ENCODE data around the gene GUCY1A2. TPM values are rescaled to one million over a fixed set of nuclear protein-coding genes. Genes with fewer than 3 reads are reported as not detected.
A peak's percentile ranks its signal among the peaks of the same experiment; 100 is the strongest.
"Not testable (repeated sequence)": the region's sequence is repeated elsewhere in the genome, so short reads cannot be mapped to it uniquely, and the experiment has no call there.

GUCY1A2 gene, protein sequence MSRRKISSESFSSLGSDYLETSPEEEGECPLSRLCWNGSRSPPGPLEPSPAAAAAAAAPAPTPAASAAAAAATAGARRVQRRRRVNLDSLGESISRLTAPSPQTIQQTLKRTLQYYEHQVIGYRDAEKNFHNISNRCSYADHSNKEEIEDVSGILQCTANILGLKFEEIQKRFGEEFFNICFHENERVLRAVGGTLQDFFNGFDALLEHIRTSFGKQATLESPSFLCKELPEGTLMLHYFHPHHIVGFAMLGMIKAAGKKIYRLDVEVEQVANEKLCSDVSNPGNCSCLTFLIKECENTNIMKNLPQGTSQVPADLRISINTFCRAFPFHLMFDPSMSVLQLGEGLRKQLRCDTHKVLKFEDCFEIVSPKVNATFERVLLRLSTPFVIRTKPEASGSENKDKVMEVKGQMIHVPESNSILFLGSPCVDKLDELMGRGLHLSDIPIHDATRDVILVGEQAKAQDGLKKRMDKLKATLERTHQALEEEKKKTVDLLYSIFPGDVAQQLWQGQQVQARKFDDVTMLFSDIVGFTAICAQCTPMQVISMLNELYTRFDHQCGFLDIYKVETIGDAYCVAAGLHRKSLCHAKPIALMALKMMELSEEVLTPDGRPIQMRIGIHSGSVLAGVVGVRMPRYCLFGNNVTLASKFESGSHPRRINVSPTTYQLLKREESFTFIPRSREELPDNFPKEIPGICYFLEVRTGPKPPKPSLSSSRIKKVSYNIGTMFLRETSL
- 10.6 TPM for total RNA-seq
- long read RNA-seq = 0 reads

DNA sequence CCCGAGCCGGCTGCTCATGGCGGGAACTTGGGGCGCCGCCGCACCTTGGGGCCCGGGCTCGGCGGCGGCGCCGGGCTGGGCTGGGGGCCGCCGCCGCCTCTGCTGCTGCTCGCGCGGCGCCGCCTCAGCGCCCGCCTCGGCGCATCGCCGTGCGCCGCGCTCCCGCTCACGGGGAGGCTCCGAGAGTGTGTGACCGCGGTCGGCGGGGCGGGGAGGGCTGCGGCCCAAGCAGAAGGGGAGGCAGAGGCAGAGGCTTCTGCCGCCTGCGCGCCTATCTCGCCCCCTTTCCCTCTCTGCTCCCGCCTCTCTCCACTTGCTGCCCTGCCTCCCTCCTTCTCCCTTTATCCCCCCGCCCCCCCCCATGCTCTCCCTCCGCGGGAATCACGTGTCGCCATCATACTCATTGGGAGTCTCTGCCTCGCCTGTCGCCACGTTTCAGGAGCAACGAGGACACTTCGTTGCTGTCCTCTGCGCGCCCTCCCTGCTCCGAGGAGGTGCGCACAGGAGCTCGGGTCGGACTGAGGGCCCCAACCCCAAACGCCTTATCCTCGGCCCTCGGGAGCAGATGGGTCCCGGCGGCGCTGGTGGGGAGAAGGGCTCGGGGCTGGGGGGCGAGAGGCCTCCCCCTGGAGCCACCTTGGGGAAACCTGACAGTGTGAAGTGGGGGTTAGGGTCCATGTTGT lies at the start of gene GUCY1A2:
Gene GUCY1A2 (minus strand): TSS at position 258 of the 683 bp plus-strand sequence. CDS start 421 bp downstream, outside the sequence.
- intact Hi-C loops (cut with DNase I) = no loop called here

GRCh38 chr11:107054391-107054790 lies 36.1 kb upstream of the GUCY1A2 start:
- ATAC-seq (ENCODE audit: poor library complexity) (no peak), DNase-seq (no peak)
- intact Hi-C loops (cut with DNase I) = no loop called here

More for the DNA sequence above, at the start of gene GUCY1A2:
- DNase-seq (peak; percentile 45), ATAC-seq (ENCODE audit: poor library complexity) (peak; percentile 58)

DNA sequence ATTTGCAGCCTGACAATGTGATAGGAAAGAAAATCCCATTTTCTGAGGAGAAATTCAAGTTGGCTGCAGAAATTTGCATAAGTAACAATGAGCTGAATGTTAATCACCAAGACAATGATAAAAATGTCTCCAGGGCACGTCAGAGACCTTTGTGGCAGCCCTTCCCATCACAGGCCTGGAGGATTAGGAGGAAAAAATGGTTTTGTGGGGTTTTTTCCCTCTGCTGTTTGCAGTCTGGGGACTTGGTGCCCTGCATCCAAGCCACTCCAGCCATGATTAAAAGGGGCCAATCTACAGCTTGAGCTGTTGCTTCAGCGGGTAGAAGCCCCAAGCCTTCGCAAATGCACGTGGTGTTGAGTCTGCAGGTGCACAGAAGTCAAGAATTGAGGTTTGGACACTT lies 33.1 kb upstream of the GUCY1A2 start:
- ATAC-seq (ENCODE audit: poor library complexity); DNase-seq; intact Hi-C loops (cut with DNase I): not testable (repeated sequence)

- DNase-seq; ATAC-seq (ENCODE audit: poor library complexity); intact Hi-C loops (cut with DNase I): not testable (repeated sequence)
Measured at GRCh38 chr11:107050899-107051298, 32.6 kb upstream of the GUCY1A2 start.

GRCh38 chr11:107050121-107050520 lies 31.8 kb upstream of the GUCY1A2 start:
- ATAC-seq (ENCODE audit: poor library complexity) (no peak), DNase-seq (no peak)
- intact Hi-C loops (cut with DNase I) = no loop called here

DNA sequence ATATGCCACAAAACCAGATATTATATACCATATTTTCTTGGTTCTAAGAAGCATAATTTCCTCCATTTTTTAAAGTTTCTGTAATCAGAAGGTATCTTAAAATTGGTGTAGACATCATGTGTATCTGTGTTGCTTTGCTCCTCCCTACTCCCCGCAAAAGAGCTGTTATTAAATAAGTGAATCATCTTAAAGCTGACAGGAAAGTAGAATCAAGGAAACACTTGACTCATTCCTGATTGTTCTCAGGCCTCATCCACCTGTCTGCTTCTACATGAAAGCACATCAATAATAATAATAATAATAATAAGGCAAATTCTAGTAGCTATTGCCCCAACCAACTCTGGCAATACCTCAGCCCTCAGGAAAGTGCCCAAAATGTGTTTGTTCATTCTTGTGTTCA lies 26.2 kb upstream of the GUCY1A2 start:
- no peak for ATAC-seq (ENCODE audit: poor library complexity)
- intact Hi-C loops (cut with DNase I) = no loop called here
- no peak for DNase-seq

DNA sequence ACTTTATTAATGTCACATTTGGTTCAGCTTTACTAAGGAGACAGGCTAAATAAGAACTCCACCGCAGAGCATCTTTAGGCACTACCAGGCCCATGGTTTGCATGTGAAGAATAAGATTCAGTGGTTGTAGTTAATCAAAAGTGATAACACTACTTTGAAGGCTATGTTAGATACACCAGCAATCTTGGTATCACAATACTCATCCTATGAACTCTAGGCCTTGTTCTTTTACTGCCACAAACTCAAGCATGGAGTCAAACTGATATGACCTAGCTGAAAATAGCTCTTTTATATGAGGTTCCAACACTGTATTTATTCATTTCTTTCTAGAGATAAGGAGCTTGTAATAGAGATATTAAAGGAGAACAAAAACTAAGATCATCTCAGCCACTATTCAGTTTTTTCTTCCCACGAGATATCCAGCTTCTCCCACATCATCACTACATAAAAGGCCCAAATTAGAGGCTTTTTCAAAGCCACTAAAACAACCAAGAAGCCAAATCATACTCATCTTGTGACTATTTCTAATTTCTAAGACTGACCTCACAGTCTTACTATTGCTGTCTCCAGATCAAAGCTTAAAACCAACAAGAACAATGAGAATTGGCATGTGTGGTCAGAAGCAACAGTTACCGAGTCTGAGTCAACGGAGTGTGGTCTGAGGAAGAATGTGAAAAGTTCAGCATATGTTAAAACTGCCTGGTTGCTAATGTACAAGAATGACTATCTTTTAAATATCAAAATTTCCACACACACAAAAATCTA lies 25.1 kb upstream of the GUCY1A2 start:
- intact Hi-C loops (cut with DNase I) = no loop called here
- ATAC-seq (ENCODE audit: poor library complexity) (no peak), DNase-seq (no peak)

GRCh38 chr11:107042748-107043147 lies 24.5 kb upstream of the GUCY1A2 start:
- intact Hi-C loops (cut with DNase I) = no loop called here
- ATAC-seq (ENCODE audit: poor library complexity) (no peak), DNase-seq (no peak)

DNA sequence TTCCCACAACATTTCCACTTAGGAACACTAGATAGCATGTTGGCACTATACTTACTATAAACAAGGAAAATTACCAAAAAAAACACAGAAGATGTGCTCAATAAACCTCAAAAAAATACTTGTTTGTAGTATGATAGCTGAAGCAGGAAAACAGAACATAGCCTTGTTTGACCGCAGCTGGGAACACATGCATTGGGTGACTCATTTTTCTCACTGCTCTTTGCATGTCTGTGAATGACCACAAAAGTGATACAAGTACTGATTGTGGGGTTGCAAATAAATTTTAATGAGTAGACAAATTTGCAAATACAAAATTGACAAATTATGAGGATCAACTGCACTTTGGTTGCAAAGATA lies 22.8 kb upstream of the GUCY1A2 start:
- ATAC-seq (ENCODE audit: poor library complexity) (no peak), DNase-seq (no peak)
- intact Hi-C loops (cut with DNase I) = no loop called here

DNA sequence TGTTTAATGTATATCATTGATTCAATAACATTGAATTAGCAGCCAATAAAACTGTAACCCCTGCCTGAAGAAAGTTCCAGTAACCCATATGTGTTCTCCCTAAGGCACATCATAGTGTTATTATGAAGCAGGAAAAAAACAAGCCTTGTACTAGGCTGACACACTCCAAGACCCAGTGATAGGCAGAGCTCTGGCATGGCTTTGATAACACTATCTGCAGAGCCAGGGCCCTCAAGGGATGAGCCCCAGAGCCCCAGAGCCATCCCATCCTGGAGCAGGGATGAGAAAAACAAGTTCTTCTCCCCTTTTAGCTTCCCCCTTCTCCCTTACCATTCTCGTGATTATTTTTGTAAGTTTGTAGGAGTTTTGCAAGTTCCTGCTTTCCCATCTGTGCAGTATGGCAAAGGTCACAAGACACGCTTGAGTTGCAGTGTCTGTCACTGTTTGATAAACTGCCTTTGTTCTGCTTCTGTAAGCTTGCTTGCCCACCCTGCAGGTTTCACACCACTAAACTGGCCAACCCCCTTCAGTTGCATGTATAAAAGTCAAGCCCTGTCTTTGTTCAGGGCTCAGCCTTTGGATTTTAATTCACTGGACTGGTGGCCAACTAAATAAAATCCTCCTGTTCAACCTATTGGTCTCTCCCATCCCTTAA lies 22.3 kb upstream of the GUCY1A2 start:
- intact Hi-C loops (cut with DNase I) = no loop called here
- ATAC-seq (ENCODE audit: poor library complexity) (no peak), DNase-seq (no peak)

DNA sequence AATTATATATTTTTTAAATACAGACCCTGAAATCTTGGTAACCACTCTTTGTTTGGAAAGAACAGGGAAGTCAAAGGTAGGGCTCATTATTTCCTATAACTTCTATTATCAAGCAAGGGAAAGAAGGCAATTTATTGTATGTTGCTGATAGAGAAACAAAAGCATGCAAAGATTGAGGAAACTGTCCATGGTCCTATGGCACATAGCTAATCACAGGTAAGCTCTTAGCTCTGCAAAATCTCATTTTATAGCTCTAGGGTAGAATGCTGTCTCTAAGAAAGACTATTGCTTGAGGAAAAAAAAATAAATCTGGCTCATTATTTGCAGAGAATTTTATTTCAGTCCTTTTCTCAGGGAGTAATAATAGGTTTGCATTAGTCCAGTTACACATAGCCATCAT lies 7.4 kb upstream of the GUCY1A2 start:
- no peak for ATAC-seq (ENCODE audit: poor library complexity)
- intact Hi-C loops (cut with DNase I) = no loop called here
- DNase-seq = no peak

DNA sequence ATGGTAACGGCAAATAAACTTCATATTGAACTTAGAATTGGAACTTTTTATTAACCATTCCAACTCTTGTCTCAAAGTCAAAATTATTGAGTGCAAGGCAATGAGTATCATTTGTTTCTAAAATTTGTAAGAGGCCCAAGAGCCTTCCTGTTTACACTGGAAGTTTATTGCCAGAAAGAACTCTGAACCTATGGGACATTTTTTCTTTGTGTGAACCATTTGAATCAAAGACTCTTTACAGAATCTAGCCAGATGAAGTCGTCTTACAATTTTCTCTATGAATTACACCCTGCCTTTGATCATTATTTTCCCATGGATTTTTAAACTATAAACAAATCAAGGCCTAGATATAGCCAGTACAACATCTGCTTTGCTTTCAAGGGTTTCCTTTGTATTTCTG lies 2.3 kb upstream of the GUCY1A2 start:
- ATAC-seq (ENCODE audit: poor library complexity) = no peak
- DNase-seq = no peak
- intact Hi-C loops (cut with DNase I) = no loop called here

DNA sequence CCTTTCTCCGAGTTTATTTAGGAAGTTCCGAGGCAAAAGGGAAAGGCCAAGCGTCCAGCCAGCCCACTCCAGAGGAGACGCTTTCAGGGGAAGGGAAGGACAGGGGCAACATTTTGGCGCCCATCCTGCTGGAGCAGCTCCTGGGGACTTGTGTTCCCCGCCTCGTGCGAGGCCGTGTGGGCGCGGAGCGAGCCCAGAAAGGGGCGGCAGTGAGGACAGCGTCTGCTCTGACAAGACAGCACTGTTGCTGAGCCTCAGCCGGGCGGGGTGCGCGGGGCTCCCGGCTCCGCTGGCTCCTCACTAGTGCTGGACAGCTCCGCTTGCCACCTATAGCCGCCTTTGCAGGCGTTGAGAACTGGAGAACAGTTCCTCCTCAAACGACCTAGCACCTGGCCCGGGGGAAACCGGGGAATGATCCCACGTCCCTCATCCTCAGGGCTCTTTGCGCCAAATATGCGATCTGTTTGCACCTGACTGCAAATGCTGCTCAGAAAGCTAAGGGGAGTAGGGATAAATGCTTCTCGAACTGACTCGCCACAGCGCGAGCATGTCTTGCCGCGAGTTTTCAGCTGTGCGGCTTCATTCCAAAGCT lies 722 bp upstream of the GUCY1A2 start:
- intact Hi-C loops (cut with DNase I) = no loop called here
- ATAC-seq (ENCODE audit: poor library complexity) = peak; percentile 92
- DNase-seq = peak; percentile 71

DNA sequence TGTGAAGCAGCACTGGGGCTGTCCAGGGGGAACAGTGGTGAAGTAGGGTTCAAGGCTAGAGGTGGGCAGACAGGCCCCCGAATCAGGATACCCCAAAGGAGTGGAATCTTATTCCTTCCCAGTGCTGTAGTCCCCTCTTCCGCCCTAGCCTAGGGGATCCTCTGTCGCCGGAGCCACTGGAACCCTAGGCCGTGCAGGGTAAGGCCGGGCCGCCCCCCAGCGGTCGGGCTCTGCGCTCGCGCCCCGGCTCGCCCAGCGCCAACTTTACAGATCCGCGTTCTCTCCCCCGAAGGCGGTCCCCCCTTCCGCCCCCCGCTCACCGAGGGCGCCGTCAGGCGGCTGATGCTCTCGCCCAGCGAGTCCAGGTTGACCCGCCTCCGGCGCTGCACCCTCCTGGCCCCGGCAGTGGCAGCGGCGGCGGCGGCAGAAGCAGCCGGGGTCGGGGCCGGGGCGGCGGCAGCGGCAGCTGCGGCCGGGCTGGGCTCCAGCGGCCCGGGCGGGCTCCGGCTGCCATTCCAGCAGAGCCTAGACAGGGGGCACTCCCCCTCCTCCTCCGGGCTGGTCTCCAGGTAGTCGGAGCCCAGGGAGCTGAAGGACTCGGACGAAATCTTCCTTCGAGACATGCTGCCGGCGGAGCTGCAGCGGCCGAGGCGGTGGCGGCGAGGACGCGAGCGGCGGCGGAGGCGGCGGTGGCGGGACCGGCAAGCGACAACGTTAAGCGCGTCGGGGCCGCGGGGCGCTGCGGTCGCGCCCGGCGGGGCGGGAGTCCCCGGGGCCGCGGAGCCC lies 650 bp downstream of the GUCY1A2 start:
- ATAC-seq (ENCODE audit: poor library complexity) (peak; percentile 75), DNase-seq (peak; percentile 54)
- intact Hi-C loops (cut with DNase I) = no loop called here

GRCh38 chr11:107017104-107017432 lies 1.2 kb downstream of the GUCY1A2 start:
- intact Hi-C loops (cut with DNase I) = no loop called here
- ATAC-seq (ENCODE audit: poor library complexity) = peak; percentile 12
- no peak for DNase-seq

GRCh38 chr11:107014871-107015270 lies 3.4 kb downstream of the GUCY1A2 start:
- no peak for DNase-seq
- intact Hi-C loops (cut with DNase I) = no loop called here
- ATAC-seq (ENCODE audit: poor library complexity) = no peak

- intact Hi-C loops (cut with DNase I) = no loop called here
- DNase-seq = no peak
- no peak for ATAC-seq (ENCODE audit: poor library complexity)
Measured at GRCh38 chr11:107011977-107012376, 6.3 kb downstream of the GUCY1A2 start.
